GM19452 (cell line): ENCODE data around the gene TOP2A.
A peak's percentile ranks its signal among the peaks of the same experiment; 100 is the strongest.

ENCODE experiments used
- ATAC-seq: cut with Tn5 transposase; IDR thresholded peaks from one replicate; pipeline ENCODE4 v1.9.1; 2021; ENCODE audit not compliant: unreplicated experiment

The TOP2A gene, protein sequence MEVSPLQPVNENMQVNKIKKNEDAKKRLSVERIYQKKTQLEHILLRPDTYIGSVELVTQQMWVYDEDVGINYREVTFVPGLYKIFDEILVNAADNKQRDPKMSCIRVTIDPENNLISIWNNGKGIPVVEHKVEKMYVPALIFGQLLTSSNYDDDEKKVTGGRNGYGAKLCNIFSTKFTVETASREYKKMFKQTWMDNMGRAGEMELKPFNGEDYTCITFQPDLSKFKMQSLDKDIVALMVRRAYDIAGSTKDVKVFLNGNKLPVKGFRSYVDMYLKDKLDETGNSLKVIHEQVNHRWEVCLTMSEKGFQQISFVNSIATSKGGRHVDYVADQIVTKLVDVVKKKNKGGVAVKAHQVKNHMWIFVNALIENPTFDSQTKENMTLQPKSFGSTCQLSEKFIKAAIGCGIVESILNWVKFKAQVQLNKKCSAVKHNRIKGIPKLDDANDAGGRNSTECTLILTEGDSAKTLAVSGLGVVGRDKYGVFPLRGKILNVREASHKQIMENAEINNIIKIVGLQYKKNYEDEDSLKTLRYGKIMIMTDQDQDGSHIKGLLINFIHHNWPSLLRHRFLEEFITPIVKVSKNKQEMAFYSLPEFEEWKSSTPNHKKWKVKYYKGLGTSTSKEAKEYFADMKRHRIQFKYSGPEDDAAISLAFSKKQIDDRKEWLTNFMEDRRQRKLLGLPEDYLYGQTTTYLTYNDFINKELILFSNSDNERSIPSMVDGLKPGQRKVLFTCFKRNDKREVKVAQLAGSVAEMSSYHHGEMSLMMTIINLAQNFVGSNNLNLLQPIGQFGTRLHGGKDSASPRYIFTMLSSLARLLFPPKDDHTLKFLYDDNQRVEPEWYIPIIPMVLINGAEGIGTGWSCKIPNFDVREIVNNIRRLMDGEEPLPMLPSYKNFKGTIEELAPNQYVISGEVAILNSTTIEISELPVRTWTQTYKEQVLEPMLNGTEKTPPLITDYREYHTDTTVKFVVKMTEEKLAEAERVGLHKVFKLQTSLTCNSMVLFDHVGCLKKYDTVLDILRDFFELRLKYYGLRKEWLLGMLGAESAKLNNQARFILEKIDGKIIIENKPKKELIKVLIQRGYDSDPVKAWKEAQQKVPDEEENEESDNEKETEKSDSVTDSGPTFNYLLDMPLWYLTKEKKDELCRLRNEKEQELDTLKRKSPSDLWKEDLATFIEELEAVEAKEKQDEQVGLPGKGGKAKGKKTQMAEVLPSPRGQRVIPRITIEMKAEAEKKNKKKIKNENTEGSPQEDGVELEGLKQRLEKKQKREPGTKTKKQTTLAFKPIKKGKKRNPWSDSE (N-terminal part only)

DNA sequence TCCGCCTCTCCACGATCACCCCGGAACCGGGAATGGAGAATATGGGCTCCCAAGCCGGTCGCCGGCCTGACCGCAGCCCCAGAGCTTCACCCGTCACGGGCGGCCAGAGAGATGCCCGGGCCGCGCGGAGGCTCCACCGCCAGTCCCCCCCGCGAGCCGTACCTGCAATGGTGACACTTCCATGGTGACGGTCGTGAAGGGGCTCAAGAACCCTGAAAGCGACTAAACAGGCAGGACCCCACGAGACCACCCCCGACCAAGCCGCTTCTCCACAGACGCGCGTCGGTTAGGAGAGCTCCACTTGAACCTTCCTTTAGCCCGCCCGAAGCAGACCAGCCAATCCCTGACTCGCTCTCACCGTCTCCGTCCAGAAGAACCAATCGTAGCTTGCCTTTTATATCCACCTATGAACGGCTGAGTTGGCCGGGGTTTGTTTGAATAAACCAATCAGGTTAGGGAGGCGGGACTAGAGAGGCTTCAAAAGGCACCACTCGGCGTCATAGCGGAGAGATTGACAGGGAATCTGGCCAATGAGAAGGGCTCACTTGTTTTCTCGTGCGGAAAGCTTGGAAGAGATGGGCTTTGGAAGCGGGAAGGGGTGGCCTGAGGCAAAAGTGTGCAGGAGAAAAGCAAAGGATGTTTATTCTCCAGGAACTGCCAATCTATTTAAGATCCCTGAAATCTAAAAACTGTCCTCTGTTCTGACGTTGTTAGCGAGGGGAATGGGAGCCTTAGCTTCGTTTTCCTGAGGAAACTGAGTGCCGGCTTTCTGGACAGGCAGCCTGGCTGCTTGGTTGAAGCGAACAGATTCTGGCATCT lies at the start of gene TOP2A:
TOP2A (minus strand) TSS at position 288 of the 819 bp plus-strand sequence; CDS start at position 183, 105 bp downstream.
- ATAC-seq = peak; percentile 91

GRCh38 chr17:40467281-40467867 lies 49.7 kb upstream of the TOP2A start:
- ATAC-seq = no peak

- no peak for ATAC-seq
Observed at GRCh38 chr17:40466298-40466971, 48.7 kb upstream of the TOP2A start.

- no peak for ATAC-seq
Observed at GRCh38 chr17:40464392-40464855, 46.7 kb upstream of the TOP2A start.

DNA sequence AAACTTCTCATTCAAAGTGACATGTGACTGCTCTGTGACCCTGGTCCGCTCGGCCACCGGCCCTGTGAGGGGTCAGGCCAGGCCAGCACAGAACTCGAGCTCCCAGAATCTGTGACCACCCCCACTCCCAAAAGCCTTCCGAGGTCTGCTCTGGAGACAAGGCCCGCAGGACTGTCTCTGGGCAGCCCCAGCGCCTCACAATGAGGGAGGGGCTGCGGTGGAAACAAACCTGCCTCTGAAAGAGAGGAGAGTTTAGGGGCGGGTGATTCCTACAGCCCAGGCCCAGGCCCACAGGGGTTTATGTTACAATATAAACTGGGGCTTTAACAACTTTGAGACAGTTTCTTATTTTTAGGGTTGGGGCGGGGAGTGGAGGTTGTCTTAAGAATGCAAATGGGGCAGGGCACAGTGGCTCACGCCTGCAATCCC lies 45.4 kb upstream of the TOP2A start:
- no peak for ATAC-seq

DNA sequence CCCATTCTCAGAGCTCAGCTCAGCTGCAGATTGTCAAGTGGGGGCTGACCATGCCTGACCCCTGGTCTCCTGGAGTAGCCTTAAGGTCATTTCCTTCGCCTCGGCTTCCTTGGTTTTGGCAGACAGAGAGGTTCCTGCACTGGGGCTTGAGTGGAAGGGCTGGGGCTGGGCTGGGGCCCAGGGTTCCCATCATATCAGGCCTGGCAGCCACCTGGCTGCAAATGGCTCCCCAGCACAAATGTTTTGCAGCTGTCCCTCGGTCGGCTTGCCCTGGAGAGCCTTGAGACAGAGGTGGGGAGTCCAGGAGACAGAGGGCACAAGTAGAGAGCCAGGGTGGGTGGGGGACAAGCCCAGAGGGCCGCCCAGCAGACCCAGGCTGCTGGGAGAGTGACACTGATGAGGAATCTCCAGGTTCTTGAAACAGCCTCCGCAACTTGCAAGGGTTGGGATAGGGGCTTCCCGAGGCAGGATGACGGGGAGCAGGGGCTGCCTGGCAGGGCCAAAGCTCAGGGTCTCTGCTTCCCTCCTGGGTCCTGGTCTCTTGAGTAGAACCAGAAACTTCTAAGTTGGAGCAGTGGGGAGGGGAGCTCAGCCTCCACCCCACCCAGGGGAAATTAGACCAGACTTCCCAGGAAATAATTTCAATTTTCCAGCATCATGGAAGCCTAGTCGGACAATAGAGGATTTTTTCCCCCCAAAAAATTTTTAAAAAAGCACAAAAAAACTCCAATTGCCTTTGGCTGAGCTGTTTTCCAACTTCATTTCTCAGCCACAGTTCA lies 44.8 kb upstream of the TOP2A start:
- ATAC-seq = no peak

DNA sequence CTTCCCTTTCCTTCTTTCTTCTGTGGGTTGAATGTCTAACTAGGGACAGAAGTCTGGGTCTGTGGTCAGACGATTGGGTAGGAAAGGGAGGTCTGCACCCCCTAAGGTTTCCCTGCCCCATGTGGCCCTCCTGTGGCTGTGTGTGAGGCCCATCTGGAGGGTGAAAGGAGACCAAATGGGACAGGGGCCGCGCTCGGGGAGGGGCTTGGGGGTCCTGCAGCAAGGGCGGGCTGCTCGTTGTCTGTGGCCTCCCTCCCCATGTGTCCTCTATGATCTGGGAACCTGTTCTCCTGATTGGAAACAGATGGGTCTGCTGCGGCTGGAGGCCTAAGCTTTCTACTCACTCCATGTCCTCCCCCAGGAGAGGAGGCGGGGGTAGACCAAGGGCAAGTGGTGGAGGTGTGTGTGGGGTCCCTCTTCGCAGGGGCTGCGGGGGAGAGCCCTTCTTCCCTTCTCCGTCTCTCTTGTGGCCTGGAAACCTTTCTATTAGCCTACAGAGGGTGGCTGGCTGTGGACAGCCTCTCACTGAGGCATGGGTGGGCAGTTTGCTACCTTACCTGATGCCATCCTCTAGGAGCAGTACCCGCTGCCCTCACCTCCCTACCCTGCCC lies 44.1 kb upstream of the TOP2A start:
- ATAC-seq = no peak

DNA sequence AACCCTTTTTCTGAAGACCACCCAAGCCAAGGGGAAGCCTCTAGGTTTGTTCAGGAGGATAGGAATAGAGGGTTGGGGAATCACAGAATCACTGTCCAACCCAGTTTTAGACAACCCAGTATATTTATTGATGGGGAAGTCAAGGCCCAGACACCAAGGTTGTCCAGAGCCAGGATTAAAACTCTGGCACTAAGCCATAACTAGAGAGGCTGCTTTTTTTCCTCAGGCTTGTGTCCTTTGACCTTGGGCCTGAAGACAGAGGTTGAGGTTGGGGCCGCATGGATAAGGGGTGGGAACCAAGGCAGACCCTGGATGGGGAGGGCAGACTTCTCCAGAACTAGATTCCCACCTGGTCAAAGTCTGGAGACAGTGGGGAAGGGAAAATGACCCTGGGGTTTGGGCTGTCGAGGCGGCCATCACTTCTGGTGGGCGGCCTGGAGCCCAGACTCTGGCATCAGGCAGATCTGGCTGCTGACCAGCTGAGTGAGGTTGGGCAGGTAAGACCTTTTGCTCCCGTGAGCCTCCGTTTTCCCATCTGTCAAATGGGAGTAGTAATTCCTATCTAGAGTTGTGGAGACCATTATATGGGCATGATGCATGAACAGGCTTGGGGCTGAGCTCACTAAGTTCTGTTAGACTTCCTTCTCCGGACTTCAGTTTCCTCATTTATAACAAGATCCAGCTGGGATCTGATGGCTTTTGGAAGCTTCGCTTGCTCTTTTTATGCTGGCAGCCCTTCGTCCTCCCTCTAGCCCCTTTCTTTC lies 43.5 kb upstream of the TOP2A start:
- no peak for ATAC-seq

GRCh38 chr17:40460604-40460967 lies 42.9 kb upstream of the TOP2A start:
- ATAC-seq = no peak

DNA sequence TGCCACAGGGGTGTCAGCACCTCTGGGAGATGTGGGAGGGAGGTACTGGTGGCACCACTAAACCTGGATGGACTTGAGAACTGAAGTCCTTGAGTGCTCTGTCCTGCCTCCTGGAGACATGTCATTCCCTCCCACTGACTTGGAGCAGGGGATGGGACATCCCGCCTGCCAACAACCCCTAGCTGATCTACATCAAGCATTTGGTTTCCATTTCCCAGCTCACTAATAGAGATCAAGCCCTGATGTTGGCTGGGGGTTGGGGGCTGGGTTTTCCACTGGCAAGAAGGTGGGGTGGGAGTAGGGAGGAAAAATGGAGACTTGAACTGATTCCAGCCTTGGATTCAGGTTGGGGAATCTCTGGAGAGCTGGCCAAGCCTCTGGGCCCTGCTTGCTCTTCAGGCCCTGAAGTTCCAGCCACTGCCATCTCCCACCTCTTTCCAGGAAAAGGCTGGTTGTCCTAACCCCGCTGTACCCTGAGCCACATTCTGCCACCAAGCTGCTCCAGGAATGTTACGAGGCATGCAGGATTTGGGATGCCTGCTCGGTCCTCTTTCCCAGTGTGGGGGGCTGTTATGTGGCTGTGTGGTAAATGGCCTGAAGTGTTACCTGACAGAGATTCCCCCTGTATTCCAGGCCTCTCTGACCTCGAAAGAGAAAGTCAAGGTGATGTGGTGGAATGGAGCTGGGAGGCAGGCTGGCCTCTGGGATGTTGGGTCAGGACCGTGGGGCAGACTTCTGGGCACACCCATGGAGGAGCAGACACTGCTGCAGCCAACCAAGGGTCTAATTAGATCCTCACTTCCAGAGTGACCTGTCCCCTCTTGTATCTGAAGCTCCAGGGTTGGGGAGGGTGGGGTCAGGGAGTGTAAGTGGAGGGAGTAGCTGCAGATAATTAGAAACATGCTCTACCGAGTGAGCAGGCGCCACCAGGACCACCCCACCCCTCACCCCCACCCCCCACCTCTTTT lies 42.2 kb upstream of the TOP2A start:
- no peak for ATAC-seq

GRCh38 chr17:40458851-40459482 lies 41.3 kb upstream of the TOP2A start:
- no peak for ATAC-seq

- ATAC-seq = no peak
Observed at GRCh38 chr17:40457964-40458791, 40.5 kb upstream of the TOP2A start.

- no peak for ATAC-seq
Observed at GRCh38 chr17:40457369-40457768, 39.7 kb upstream of the TOP2A start.

DNA sequence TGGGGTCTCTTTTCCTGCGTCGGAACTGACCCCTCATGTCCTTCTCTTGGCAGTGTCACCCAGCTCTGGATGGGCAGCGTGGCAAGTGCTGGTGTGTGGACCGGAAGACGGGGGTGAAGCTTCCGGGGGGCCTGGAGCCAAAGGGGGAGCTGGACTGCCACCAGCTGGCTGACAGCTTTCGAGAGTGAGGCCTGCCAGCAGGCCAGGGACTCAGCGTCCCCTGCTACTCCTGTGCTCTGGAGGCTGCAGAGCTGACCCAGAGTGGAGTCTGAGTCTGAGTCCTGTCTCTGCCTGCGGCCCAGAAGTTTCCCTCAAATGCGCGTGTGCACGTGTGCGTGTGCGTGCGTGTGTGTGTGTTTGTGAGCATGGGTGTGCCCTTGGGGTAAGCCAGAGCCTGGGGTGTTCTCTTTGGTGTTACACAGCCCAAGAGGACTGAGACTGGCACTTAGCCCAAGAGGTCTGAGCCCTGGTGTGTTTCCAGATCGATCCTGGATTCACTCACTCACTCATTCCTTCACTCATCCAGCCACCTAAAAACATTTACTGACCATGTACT lies 38.8 kb upstream of the TOP2A start:
- no peak for ATAC-seq

DNA sequence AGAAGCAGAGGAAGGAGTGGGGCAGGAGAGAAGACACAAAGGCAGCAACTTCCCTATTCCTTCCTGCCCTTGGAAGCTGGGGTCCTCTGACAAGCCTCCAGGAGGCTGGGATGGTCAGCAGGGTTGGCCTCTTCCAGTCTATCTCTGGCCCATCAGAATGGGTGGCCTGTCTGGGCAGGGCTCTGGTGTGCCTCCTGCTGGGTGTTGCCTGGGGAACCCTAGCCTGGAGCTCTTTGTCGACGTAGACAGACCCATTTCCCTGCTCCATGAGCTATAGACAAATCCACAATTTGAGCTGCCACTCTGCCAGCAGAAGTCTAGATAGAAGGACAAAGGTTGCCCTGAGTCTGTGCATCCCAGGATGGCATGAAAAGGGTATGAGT lies 36.9 kb upstream of the TOP2A start:
- no peak for ATAC-seq
